NOMO-1 treated with dmso at 0.1 percent for 144 hours (cell line): Measurements from ENCODE around the gene SEC14L3.
"Not testable (repeated sequence)": the region's sequence is repeated elsewhere in the genome, so short reads cannot be mapped to it uniquely, and the experiment has no call there.

Experiments used
- DNase-seq: peaks from one replicate; lab custom pipeline; 2025; ENCODE audit not compliant: unreplicated experiment; lab: John Stamatoyannopoulos, UW

The SEC14L3 gene

DNA sequence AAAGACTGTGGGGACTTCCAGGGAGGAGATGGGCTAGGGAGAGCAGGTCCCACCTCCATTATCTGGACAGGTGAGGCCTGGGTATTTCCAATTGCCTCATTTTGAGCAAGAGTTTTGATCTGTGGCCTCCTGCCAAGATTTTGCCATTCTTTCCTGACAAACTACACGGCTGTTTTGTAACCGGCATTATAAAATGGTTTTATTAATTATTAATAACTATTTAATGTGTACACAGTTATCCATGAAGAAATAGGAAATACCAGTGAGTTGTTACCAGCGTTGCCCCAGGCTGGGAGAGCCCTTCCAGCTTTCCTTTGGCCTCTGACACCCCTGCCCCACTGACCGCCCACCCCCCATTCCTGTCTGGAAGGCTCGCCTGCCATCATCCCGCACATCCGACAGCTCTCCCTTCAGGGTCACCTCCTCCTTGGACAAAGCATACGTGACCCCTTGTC, 14.9 kb upstream of the SEC14L3 start:
- DNase-seq, result no peak

- DNase-seq, result no peak
Measured at GRCh38 chr22:30486118-30486517, 14.3 kb upstream of the SEC14L3 start.

GRCh38 chr22:30485362-30485988, 13.7 kb upstream of the SEC14L3 start:
- peak; percentile 14 for DNase-seq

DNA sequence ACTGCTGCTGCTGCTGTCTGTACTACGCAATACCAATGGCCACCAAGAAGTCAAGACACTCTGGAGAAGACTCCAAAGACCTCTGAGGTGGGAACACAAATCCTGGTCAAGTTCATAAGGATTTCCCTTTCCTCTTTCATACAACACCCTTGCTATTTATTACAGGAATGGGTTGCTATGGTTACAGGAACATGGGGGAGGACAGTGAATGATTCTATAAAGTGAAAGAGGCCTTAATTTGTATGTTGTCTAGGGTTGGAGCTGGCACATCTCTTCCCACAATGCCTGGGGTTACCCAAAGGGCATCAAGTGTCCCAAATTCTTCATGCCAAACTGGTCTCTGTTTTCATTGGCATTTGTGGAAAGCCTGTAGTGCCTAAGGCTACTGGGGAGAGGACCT, 11.4 kb upstream of the SEC14L3 start:
- DNase-seq, result no peak

GRCh38 chr22:30481711-30482110, 9.9 kb upstream of the SEC14L3 start:
- DNase-seq, result no peak

GRCh38 chr22:30479981-30480380, 8.2 kb upstream of the SEC14L3 start:
- no peak for DNase-seq

DNA sequence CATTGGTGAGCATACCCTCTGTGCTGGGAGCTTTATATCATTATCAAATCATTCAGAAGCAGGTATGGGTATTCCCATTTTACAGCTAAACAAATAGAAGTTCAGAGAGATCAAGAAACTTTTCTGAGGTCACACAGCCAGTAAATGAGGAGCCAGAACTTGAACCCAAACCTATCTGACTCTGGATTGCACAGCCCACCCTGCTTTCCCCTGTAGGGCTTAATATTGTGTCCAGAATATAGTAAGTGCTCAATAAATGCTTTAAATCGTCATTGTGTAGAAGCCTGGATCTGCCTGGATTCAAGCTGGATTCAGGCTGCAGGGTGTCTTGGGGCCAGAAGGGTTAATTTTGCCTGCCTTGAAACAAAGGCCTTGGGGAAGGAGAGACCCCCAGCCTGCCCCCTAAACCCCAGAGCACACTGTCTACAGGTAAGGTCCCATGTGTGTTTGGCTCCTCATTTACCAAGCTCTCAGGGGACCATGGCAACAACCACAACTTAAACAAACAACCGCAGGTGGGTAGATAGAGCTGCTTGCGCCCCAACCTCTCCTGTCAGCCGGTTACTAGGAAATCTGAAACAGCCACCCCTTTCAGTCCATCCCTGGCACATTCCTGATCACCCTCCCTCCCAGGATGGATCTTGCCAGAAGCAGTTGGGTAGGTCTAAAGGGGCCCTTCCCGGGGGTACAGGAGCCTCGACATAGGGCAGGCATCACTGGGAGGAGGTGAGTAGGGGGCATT, 3.0 kb upstream of the SEC14L3 start:
- DNase-seq, result no peak

DNA sequence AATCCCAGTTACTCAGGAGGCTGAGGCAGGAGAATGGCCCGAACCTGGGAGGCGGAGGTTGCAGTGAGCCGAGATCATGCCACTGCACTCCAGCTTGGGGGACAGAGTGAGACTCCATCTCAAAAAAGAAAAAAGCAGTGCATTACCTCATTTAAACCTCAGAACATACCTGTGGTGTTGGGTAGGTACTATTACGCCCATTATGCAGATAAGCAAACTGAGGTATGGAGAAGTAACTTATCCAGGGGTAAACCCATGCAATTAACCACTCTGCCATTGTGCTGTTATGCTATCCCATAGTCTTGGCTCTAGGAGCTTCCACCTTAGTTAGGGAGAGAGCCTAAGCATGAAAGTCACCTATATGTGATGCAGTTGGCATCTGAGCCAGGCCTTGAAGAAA, 2.3 kb upstream of the SEC14L3 start:
- DNase-seq, result no peak

DNA sequence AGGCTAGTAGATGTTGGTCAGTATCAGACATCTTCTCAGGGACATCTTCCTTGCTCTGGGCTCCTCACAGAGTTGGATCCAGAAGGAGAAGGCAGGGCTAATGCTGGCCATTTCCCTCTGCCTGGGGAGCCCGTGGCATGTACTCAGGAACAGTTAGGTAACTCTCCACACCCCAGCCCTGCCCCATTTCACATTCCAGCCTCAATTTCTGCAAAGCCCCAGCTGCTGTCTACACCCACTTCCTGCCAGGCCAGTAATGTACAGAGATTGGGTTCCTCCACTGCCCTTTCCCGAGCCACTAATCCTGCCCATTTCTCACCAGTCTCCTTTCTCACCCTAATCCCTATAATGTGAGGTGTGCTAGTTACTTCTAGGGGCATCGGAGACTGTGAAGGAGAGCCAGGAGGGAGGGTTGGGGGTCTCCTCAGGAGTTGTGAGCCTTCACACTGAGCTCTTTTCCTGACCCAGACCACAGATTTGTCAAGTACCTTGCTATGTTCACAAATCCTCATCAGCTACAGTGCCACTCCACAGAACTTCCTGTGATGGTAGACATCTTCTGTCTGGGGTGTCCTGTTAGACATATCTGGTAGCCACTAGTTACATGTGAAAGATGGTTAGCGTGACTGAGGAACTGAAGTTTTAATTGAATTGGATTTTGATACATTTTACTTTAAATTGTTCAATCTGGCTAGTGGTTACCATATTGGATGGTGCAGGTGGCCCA, 1.3 kb upstream of the SEC14L3 start:
- no peak for DNase-seq

GRCh38 chr22:30470655-30471054, 1.2 kb downstream of the SEC14L3 start:
- no peak for DNase-seq

- no peak for DNase-seq
Measured at GRCh38 chr22:30469165-30469564, 2.7 kb downstream of the SEC14L3 start.

DNA sequence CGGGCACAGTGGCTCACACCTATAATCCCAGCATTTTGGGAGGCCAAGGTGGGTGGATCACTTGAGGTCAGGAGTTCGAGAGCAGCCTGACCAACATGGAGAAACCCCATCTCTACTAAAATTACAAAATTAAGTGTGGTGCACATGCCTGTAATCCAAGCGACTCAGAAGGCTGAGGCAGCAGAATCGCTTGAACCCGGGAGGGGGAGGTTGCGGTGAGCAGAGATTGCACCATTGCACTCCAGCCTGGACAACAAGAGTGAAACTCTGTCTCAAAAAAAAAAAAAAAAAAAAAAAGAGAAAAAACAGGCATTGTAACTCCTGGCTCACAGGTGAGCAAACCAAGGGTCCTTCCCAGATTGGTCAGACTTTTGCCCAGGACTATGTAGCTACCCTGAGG, 11.3 kb downstream of the SEC14L3 start:
- not testable (repeated sequence) for DNase-seq

- DNase-seq, result no peak
Measured at GRCh38 chr22:30460147-30460546, 11.7 kb downstream of the SEC14L3 start.

GRCh38 chr22:30459181-30460052, 12.4 kb downstream of the SEC14L3 start:
- DNase-seq, result peak; percentile 6

- no peak for DNase-seq
Measured at GRCh38 chr22:30457981-30458380, 13.8 kb downstream of the SEC14L3 start.

DNA sequence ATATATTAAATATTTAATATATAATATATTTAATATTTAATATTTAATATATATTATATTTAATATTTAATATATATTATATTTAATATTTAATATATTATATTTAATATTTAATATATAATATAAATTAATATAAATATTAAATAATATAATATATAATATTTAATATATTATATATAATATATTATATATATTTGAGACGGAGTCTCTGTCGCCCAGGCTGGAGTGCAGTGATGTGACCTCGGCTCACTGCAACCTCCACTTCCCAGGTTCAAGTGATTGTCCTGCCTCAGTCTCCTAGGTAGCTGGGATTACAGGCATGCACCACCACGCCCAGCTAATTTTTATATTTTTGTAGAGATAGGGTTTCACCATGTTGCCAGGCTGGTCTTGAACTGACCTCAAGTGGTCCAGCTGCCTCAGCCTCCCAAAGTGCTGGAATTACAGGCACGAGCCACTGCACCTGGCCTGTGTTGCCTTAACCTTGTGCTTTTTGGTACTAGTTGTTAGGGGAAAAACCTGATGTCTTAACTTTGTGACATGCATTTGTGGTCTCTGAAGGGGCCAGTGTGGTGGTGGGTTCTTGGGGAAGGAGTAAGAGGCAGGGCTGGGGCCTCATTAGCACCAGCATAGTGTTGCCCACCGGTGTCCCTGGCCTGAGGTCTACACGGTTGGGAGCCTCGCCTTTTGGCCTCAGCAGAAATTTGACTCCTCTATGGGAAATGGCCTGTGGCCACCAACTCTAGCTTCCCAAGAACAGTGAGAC, 16.6 kb downstream of the SEC14L3 start:
- DNase-seq, result no peak

GRCh38 chr22:30453731-30454510, 17.9 kb downstream of the SEC14L3 start:
- DNase-seq, result peak; percentile 41

DNA sequence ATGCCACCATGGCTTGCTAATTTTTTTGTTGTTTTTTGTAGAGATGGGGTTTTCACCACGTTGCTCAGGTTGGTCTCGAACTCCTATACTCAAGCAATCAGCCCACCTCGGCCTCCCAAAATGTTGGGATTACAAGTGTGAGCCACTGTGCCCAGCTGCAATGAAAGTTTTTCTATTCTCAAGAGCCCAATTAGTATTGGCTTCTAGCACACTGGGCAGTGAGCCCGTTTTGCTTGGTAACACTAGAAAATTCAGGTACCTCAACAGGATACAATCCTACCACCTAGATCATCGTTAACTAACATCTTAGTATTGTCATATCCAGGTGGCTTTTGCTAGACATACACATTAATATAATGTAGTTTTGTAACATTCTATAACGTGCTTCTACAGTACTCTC, 19.0 kb downstream of the SEC14L3 start:
- no peak for DNase-seq

GRCh38 chr22:30451488-30451887, 20.3 kb downstream of the SEC14L3 start:
- DNase-seq, result not testable (repeated sequence)

- no peak for DNase-seq
Measured at GRCh38 chr22:30447656-30448055, 24.2 kb downstream of the SEC14L3 start.
